Measurements from ENCODE around the gene TPM3.
"Not testable (repeated sequence)": the region's sequence is repeated elsewhere in the genome, so short reads cannot be mapped to it uniquely, and the experiment has no call there.

Gene TPM3

GRCh38 chr1:154213274-154213673 lies 21.4 kb upstream of the TPM3 start:
- no peak for TF ChIP-seq CTCF (IDR thresholded peaks at IDR 0.05; ENCODE audit: low read depth, low read length, missing control alignments)
- DNase-seq, result peak; percentile 49
- peaks cover 56% of the 10 kb centered on the region for H3K36me3 ChIP-seq (replicated peaks)
- in situ Hi-C loops (cut with HindIII; ENCODE audit: low pct_ligation_motif_present, low sequenced_read_pairs), result no loop called here
- H3K27me3 ChIP-seq (replicated peaks), result no peaks in the 10 kb centered on the region
- H3K27ac ChIP-seq, result no peak overlapping the region
- H3K4me3 ChIP-seq (ENCODE audit: low read depth, low read length), result no peak overlapping the region

GRCh38 chr1:154212083-154212482 lies 20.2 kb upstream of the TPM3 start:
- no peak for TF ChIP-seq CTCF (IDR thresholded peaks at IDR 0.05; ENCODE audit: low read depth, low read length, missing control alignments)
- H3K36me3 ChIP-seq (replicated peaks), result peaks cover 61% of the 10 kb centered on the region
- in situ Hi-C loops (cut with HindIII; ENCODE audit: low pct_ligation_motif_present, low sequenced_read_pairs), result no loop called here
- no peak overlapping the region for H3K27ac ChIP-seq
- H3K4me3 ChIP-seq (ENCODE audit: low read depth, low read length), result no peak overlapping the region
- no peak for DNase-seq
- no peaks in the 10 kb centered on the region for H3K27me3 ChIP-seq (replicated peaks)

GRCh38 chr1:154208677-154209388 lies 16.9 kb upstream of the TPM3 start:
- in situ Hi-C loops (cut with HindIII; ENCODE audit: low pct_ligation_motif_present, low sequenced_read_pairs), result no loop called here
- Histone ChIP-seq H3K27ac (no peak overlapping the region), H3K4me3 (ENCODE audit: low read depth, low read length) (no peak overlapping the region), H3K27me3 (replicated peaks) (no peaks in the 10 kb centered on the region), H3K36me3 (replicated peaks) (peaks cover 73% of the 10 kb centered on the region)
- TF ChIP-seq CTCF (IDR thresholded peaks at IDR 0.05; ENCODE audit: low read depth, low read length, missing control alignments), result no peak
- DNase-seq, result no peak

- Histone ChIP-seq H3K27me3 (replicated peaks) (no peaks in the 10 kb centered on the region), H3K27ac (no peak overlapping the region), H3K36me3 (replicated peaks) (peaks cover 60% of the 10 kb centered on the region), H3K4me3 (ENCODE audit: low read depth, low read length) (no peak overlapping the region)
- TF ChIP-seq CTCF (IDR thresholded peaks at IDR 0.05; ENCODE audit: low read depth, low read length, missing control alignments), result no peak
- in situ Hi-C loops (cut with HindIII; ENCODE audit: low pct_ligation_motif_present, low sequenced_read_pairs), result no loop called here
- DNase-seq, result no peak
Measured at GRCh38 chr1:154207262-154207661, 15.4 kb upstream of the TPM3 start.

GRCh38 chr1:154206196-154206595 lies 14.3 kb upstream of the TPM3 start, which contains the start of gene CFAP141:
Gene CFAP141, minus strand, starts transcription at chr1:154206333. Its CDS starts 26 bp downstream, at chr1:154206307.
- H3K27me3 ChIP-seq (replicated peaks), result no peaks in the 10 kb centered on the region
- H3K27ac ChIP-seq, result peak within 1 kb of the TSS; percentile 51
- no peak for TF ChIP-seq CTCF (IDR thresholded peaks at IDR 0.05; ENCODE audit: low read depth, low read length, missing control alignments)
- peaks cover 51% of the 10 kb centered on the region for H3K36me3 ChIP-seq (replicated peaks)
- peak; percentile 30 for DNase-seq
- in situ Hi-C loops (cut with HindIII; ENCODE audit: low pct_ligation_motif_present, low sequenced_read_pairs), result no loop called here
- no peak within 1 kb of the TSS for H3K4me3 ChIP-seq (ENCODE audit: low read depth, low read length)

GRCh38 chr1:154205778-154206177 lies 13.9 kb upstream of the TPM3 start:
- DNase-seq, result peak; percentile 8
- H3K4me3 ChIP-seq (ENCODE audit: low read depth, low read length); H3K27me3 ChIP-seq (replicated peaks); in situ Hi-C loops (cut with HindIII; ENCODE audit: low pct_ligation_motif_present, low sequenced_read_pairs): not testable (repeated sequence)
- Histone ChIP-seq H3K36me3 (replicated peaks) (peaks cover 48% of the 10 kb centered on the region), H3K27ac (peak overlapping the region; percentile 51)
